AG10803 (cell line): ENCODE measurements around the gene TRAPPC5.

Experiments
- DNase-seq: peaks from one replicate; pipeline ENCODE4 v3.0.0; 2010; ENCODE audit warnings: low read depth
- H3K4me3 ChIP-seq: 2 replicates; pipeline ENCODE4 v1.5.1; 2011; ENCODE audit warnings: mild to moderate bottlenecking, low read length, control low read depth
- CTCF ChIP-seq: conservative IDR thresholded peaks from 2 replicates; pipeline ENCODE4 v1.5.1; 2011; ENCODE audit warnings: mild to moderate bottlenecking, low read length, control low read depth, inconsistent platforms

Gene TRAPPC5

GRCh38 chr19:7680606-7681339, at the start of gene TRAPPC5:
Gene TRAPPC5, plus strand, starts transcription at chr19:7680833. Its CDS starts 1,421 bp downstream, at chr19:7682254.
- TF ChIP-seq CTCF = peak; percentile 39; the same call in 1 of the 2 replicates
- H3K4me3 ChIP-seq = peak within 1 kb of the TSS; percentile 93
- peak; percentile 67 for DNase-seq

GRCh38 chr19:7631577-7631976, 49.1 kb upstream of the TRAPPC5 start:
- TF ChIP-seq CTCF = no peak
- no peak overlapping the region for H3K4me3 ChIP-seq
- no peak for DNase-seq

GRCh38 chr19:7632340-7633203, 48.1 kb upstream of the TRAPPC5 start:
- TF ChIP-seq CTCF = no peak
- DNase-seq = no peak
- no peak overlapping the region for H3K4me3 ChIP-seq

- TF ChIP-seq CTCF = no peak
- no peak within 1 kb of the TSS for H3K4me3 ChIP-seq
- DNase-seq = no peak
Observed at GRCh38 chr19:7633698-7634097, 46.9 kb upstream of the TRAPPC5 start, which contains the start of gene PCP2. Gene PCP2, minus strand, starts transcription at chr19:7633719. Its CDS starts 262 bp downstream, at chr19:7633457.

GRCh38 chr19:7635670-7636069, 45.0 kb upstream of the TRAPPC5 start:
- H3K4me3 ChIP-seq = no peak overlapping the region
- TF ChIP-seq CTCF = no peak
- no peak for DNase-seq

GRCh38 chr19:7636317-7636690, 44.3 kb upstream of the TRAPPC5 start:
- H3K4me3 ChIP-seq = no peak overlapping the region

More at GRCh38 chr19:7636317-7636690, 44.3 kb upstream of the TRAPPC5 start:
- no peak for DNase-seq
- TF ChIP-seq CTCF = no peak
